ENCODE results near the gene AMPD3. TPM values are rescaled to one million over a fixed set of nuclear protein-coding genes. Genes with fewer than 3 reads are reported as not detected.

The AMPD3 gene
- total RNA-seq, 1 experiment from 2014 or later, result 5.9 TPM

DNA sequence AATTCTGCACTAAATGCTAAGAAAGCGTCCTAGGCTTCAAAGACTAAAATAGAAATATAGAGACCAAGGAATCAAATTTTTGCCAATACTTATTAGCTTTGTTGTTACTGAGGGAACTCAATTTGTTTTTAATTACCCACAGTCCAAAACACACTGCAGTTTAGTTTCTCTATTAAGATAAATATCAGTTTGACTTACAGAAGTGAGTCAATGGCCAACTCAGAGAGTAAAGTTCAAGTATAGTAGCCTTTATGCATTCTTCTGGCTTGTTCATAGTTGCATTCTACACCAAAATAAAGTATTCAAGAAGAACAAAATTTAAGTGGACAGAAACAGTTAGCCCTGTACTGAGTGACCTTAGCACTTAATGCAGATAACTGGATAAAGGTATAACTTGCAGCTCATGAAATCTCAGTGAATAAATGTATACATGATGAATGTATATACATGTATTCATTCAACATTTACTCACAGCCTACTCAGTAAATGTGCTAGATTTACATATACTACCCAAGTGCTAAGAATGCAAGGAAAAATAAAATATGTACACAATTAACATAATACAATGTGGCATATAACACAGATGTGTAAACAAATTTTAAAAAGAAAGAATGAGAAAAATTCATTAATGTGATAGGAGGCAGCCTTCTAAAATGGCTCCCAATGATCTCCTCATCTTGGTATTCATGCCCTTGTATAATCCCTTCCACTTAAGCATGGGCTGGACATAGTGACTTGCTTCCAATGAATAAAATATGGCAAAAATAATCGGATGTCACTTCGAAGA, 95.6 kb downstream of the AMPD3 start:
- Histone ChIP-seq H2BK5ac (ENCODE audit: insufficient read length, low read length) (no peak overlapping the region), H3K4me2 (ENCODE audit: insufficient read depth, insufficient read length, low read length) (no peak overlapping the region), H4K8ac (replicated peaks; ENCODE audit: insufficient read length, low read depth, low read length) (no peak overlapping the region), H3T11ph (ENCODE audit: low read length) (no peak overlapping the region), H2BK120ac (ENCODE audit: low read depth, low read length, poor library complexity, severe bottlenecking) (no peak overlapping the region), H3K27ac (ENCODE audit: insufficient read length, low read depth, low read length) (no peak overlapping the region), H3K23ac (ENCODE audit: insufficient read length, low read depth, low read length) (no peak overlapping the region), H3K79me1 (ENCODE audit: insufficient read depth, low read depth, low read length, poor library complexity, severe bottlenecking) (no peaks in the 10 kb centered on the region), H3K14ac (ENCODE audit: insufficient read depth, low read length) (no peak overlapping the region), H3K79me2 (ENCODE audit: insufficient read depth, low read length) (no peaks in the 10 kb centered on the region), H3K4me1 (ENCODE audit: insufficient read depth, low read length) (no peaks in the 10 kb centered on the region), H4K91ac (ENCODE audit: insufficient read length, low read depth, low read length) (no peak overlapping the region), H2BK20ac (ENCODE audit: low read depth, low read length, poor library complexity, severe bottlenecking) (no peak overlapping the region), H3K23me2 (ENCODE audit: insufficient read length, low read depth, low read length, poor library complexity, severe bottlenecking) (no peaks in the 10 kb centered on the region), H2AFZ (ENCODE audit: low read length) (no peak overlapping the region), H3K27me3 (ENCODE audit: insufficient read depth, low read length) (no peaks in the 10 kb centered on the region), H3K18ac (ENCODE audit: insufficient read length, low read depth, low read length) (no peak overlapping the region), H4K5ac (ENCODE audit: insufficient read length, low read depth, low read length) (no peak overlapping the region), H3K4ac (ENCODE audit: low read depth, low read length) (no peak overlapping the region), H2BK15ac (ENCODE audit: low read depth, low read length) (no peak overlapping the region), H2BK12ac (ENCODE audit: insufficient read length, low read depth, low read length) (no peak overlapping the region), H3K9ac (ENCODE audit: extremely low read depth, insufficient read length, low read length) (no peak overlapping the region), H2AK5ac (ENCODE audit: insufficient read length, low read length) (no peak overlapping the region), H3K9me3 (ENCODE audit: control insufficient read depth, low read depth, low read length) (no peaks in the 10 kb centered on the region), H4K20me1 (ENCODE audit: control insufficient read depth, insufficient read depth, insufficient read length) (no peaks in the 10 kb centered on the region), H3K56ac (ENCODE audit: insufficient read length, low read depth, low read length) (no peak overlapping the region)
- TF ChIP-seq, protein P1, sequence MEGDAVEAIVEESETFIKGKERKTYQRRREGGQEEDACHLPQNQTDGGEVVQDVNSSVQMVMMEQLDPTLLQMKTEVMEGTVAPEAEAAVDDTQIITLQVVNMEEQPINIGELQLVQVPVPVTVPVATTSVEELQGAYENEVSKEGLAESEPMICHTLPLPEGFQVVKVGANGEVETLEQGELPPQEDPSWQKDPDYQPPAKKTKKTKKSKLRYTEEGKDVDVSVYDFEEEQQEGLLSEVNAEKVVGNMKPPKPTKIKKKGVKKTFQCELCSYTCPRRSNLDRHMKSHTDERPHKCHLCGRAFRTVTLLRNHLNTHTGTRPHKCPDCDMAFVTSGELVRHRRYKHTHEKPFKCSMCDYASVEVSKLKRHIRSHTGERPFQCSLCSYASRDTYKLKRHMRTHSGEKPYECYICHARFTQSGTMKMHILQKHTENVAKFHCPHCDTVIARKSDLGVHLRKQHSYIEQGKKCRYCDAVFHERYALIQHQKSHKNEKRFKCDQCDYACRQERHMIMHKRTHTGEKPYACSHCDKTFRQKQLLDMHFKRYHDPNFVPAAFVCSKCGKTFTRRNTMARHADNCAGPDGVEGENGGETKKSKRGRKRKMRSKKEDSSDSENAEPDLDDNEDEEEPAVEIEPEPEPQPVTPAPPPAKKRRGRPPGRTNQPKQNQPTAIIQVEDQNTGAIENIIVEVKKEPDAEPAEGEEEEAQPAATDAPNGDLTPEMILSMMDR (conservative IDR thresholded peaks at IDR 0.05), result no peak
- Mint-ChIP-seq H3K27me3 (ENCODE audit: low read depth) (peaks cover 2% of the 10 kb centered on the region), H3K4me3 (no peak overlapping the region), H3K27ac (no peak overlapping the region), H3K4me1 (peaks cover 6 to 7% of the 10 kb centered on the region in 2 experiments), H3K36me3 (ENCODE audit: insufficient read depth in 1 of 3, low read depth in 3 of 3) (no peaks in the 10 kb centered on the region), H3K9me3 (no peaks in the 10 kb centered on the region)
- no CpG with 5 or more reads among the region's 3 CpGs for WGBS (ENCODE audit: extremely low coverage, insufficient read length, low lambda C conversion rate)
- no peak for DNase-seq
